Small intestine (tissue), 7 donors: Measurements from ENCODE around the gene P3H2. TPM values are rescaled to one million over a fixed set of nuclear protein-coding genes. Genes with fewer than 3 reads are reported as not detected.

Source experiments
- DNase-seq, 2 donors: peaks; one replicate each; pipeline versions ENCODE4 v3.0.0 to v3.0.0-alpha.2; 2013
- FAIRE-seq: peaks from 2 replicates; lab custom pipeline; 2012; peaks lifted over from hg19 to GRCh38; lab: Jason Lieb, UNC
- H3K27ac ChIP-seq, 3 donors: one replicate each; pipeline ENCODE4 v1.5.1; 2013; ENCODE audit warnings: low read length in 2 of 3, mild to moderate bottlenecking in 2 of 3, control low read depth in 1 of 3, inconsistent platforms in 1 of 3, low read depth in 1 of 3, moderate library complexity in 1 of 3
- H3K27me3 ChIP-seq, 3 donors: one replicate each; pipeline ENCODE4 v1.6.1; 2013; ENCODE audit warnings: low read length in 3 of 3, inconsistent platforms in 1 of 3; ENCODE audit not compliant: control insufficient read depth in 3 of 3, insufficient read depth in 3 of 3
- H3K36me3 ChIP-seq, 3 donors: one replicate each; pipeline ENCODE4 v1.6.1; 2013; ENCODE audit warnings: low read length in 3 of 3, inconsistent platforms in 1 of 3, low read depth in 1 of 3, mild to moderate bottlenecking in 1 of 3, moderate library complexity in 1 of 3; ENCODE audit not compliant: control insufficient read depth in 3 of 3, insufficient read depth in 2 of 3
- H3K4me1 ChIP-seq, 3 donors: one replicate each; pipeline ENCODE4 v1.6.1; 2013; ENCODE audit warnings: low read length in 2 of 3, inconsistent platforms in 1 of 3, low read depth in 1 of 3, mild to moderate bottlenecking in 1 of 3, moderate library complexity in 1 of 3; ENCODE audit not compliant: control insufficient read depth in 3 of 3, insufficient read depth in 2 of 3
- H3K4me3 ChIP-seq, 3 donors: one replicate each; pipeline ENCODE4 v1.5.1; 2013; ENCODE audit warnings: low read length in 3 of 3, control low read depth in 1 of 3, inconsistent platforms in 1 of 3, low read depth in 1 of 3, mild to moderate bottlenecking in 1 of 3, moderate library complexity in 1 of 3
- H3K9me3 ChIP-seq, 2 donors: one replicate each; pipeline ENCODE4 v1.6.1; 2013; ENCODE audit warnings: low read depth in 1 of 2, low read length in 1 of 2; ENCODE audit not compliant: control insufficient read depth in 2 of 2, insufficient read depth in 1 of 2
- WGBS, 3 donors: extraction: QIAGEN DNeasy Blood & Tissue Kit; methylation state at CpG; one replicate each; pipeline ENCODE4 v1.1.7; 2013; 5-methylcytosine and 5-hydroxymethylcytosine counted together
- polyA plus RNA-seq, 4 donors: library from polyadenylated mRNA; stranded (reverse) in 3 of 4; unstranded in 1 of 4; fragments of 200-250 nt in 3 of 4; fragments of 120-200 nt in 1 of 4; gene quantifications; one replicate each; pipeline versions ENCODE4 v1.2.1 to v1.2.3, GENCODE V29; 2013
- donor health status: healthy with polysubstance abuse.
- donor health status: control.
- donor health status: control.
- donor health status: Bipolar disorder and iron deficiency.
- donor health status: healthy.

Gene P3H2
- polyA plus RNA-seq, 4 donors, result 0.22 to 2.0 (median 0.96) TPM

GRCh38 chr3:190064659-190065058 is 56.0 kb downstream of the P3H2 start:
- no peaks in the 10 kb centered on the region for H3K27me3 ChIP-seq
- H3K27ac ChIP-seq, result no peak overlapping the region
- DNase-seq, result no peak
- H3K4me1 ChIP-seq, result no peaks in the 10 kb centered on the region
- FAIRE-seq, result no peak
- peaks cover 0 to 2% of the 10 kb centered on the region in 2 donors for H3K9me3 ChIP-seq
- 84 to 97% (median 90%) methylated on average over 2 of the region's 2 CpGs for WGBS, 3 donors
- no peak overlapping the region for H3K4me3 ChIP-seq
- no peaks in the 10 kb centered on the region for H3K36me3 ChIP-seq

- no peaks in the 10 kb centered on the region for H3K4me1 ChIP-seq
- H3K9me3 ChIP-seq, result peaks cover 0 to 2% of the 10 kb centered on the region in 2 donors
- DNase-seq (no peak), FAIRE-seq (no peak)
- H3K4me3 ChIP-seq, result no peak overlapping the region
- no peaks in the 10 kb centered on the region for H3K36me3 ChIP-seq
- H3K27ac ChIP-seq, result no peak overlapping the region
- no peaks in the 10 kb centered on the region for H3K27me3 ChIP-seq
- 34 to 53% (median 47%) methylated on average over 3 of the region's 3 CpGs for WGBS, 3 donors
Measured at GRCh38 chr3:190064112-190064511, 56.6 kb downstream of the P3H2 start.

GRCh38 chr3:190063490-190063889 is 57.2 kb downstream of the P3H2 start:
- Histone ChIP-seq H3K4me3 (no peak overlapping the region), H3K9me3 (peaks cover 0 to 2% of the 10 kb centered on the region in 2 donors), H3K36me3 (no peaks in the 10 kb centered on the region), H3K4me1 (no peaks in the 10 kb centered on the region), H3K27ac (no peak overlapping the region), H3K27me3 (no peaks in the 10 kb centered on the region)
- FAIRE-seq (no peak), DNase-seq (no peak)
- 52 to 73% (median 56%) methylated on average over 3 of the region's 3 CpGs for WGBS, 3 donors

GRCh38 chr3:190060192-190060775 is 60.4 kb downstream of the P3H2 start:
- peaks cover 0 to 2% of the 10 kb centered on the region in 2 donors for H3K9me3 ChIP-seq
- DNase-seq (no peak), FAIRE-seq (no peak)
- no peaks in the 10 kb centered on the region for H3K36me3 ChIP-seq
- H3K4me1 ChIP-seq, result peaks cover 0 to 3% (median 0%) of the 10 kb centered on the region in 3 donors
- no peak overlapping the region for H3K27ac ChIP-seq
- no peak overlapping the region for H3K4me3 ChIP-seq
- H3K27me3 ChIP-seq, result no peaks in the 10 kb centered on the region
- 75 to 83% (median 79%) methylated on average over 4 of the region's 4 CpGs for WGBS, 3 donors

GRCh38 chr3:190059242-190059590 is 61.5 kb downstream of the P3H2 start:
- no peaks in the 10 kb centered on the region for H3K36me3 ChIP-seq
- H3K27me3 ChIP-seq, result no peaks in the 10 kb centered on the region
- peaks cover 0 to 3% (median 0%) of the 10 kb centered on the region in 3 donors for H3K4me1 ChIP-seq
- no peak overlapping the region for H3K4me3 ChIP-seq
- DNase-seq, result no peak
- H3K27ac ChIP-seq, result no peak overlapping the region
- no peaks in the 10 kb centered on the region for H3K9me3 ChIP-seq
- WGBS, 3 donors, result 68 to 83% (median 75%) methylated on average over 1 of the region's 1 CpG
- FAIRE-seq, result no peak

GRCh38 chr3:190058521-190059241 is 62.0 kb downstream of the P3H2 start:
- FAIRE-seq (no peak), DNase-seq (no peak)
- Histone ChIP-seq H3K4me1 (peaks cover 0 to 3% (median 0%) of the 10 kb centered on the region in 3 donors), H3K27ac (no peak overlapping the region), H3K27me3 (no peaks in the 10 kb centered on the region), H3K36me3 (no peaks in the 10 kb centered on the region), H3K4me3 (no peak overlapping the region), H3K9me3 (no peaks in the 10 kb centered on the region)
- 66 to 72% (median 71%) methylated on average over 4 of the region's 4 CpGs for WGBS, 3 donors

GRCh38 chr3:190056742-190057141 is 64.0 kb downstream of the P3H2 start:
- Histone ChIP-seq H3K27me3 (no peaks in the 10 kb centered on the region), H3K9me3 (no peaks in the 10 kb centered on the region), H3K4me3 (no peak overlapping the region), H3K4me1 (peaks cover 0 to 3% (median 0%) of the 10 kb centered on the region in 3 donors), H3K36me3 (no peaks in the 10 kb centered on the region), H3K27ac (no peak overlapping the region)
- DNase-seq (no peak), FAIRE-seq (no peak)
- 63 to 72% (median 72%) methylated on average over 4 of the region's 4 CpGs for WGBS, 3 donors

- DNase-seq (no peak), FAIRE-seq (no peak)
- H3K27ac ChIP-seq, result no peak overlapping the region
- H3K27me3 ChIP-seq, result no peaks in the 10 kb centered on the region
- no peaks in the 10 kb centered on the region for H3K9me3 ChIP-seq
- no peaks in the 10 kb centered on the region for H3K36me3 ChIP-seq
- H3K4me1 ChIP-seq, result peaks cover 0 to 3% (median 0%) of the 10 kb centered on the region in 3 donors
- no peak overlapping the region for H3K4me3 ChIP-seq
- WGBS, 3 donors, result 50 to 78% (median 67%) methylated on average over 4 of the region's 4 CpGs
Measured at GRCh38 chr3:190055773-190056172, 64.9 kb downstream of the P3H2 start.
